Endothelial cell of umbilical vein (primary cell): ENCODE measurements around the gene ILF2. TPM values are rescaled to one million over a fixed set of nuclear protein-coding genes. Genes with fewer than 3 reads are reported as not detected.

Source experiments
- BruUV-seq: library from RNA; stranded (reverse); fragments of 400-500 nt; replicated peaks from 2 replicates; lab custom pipeline; 2021; lab: Mats Ljungman, UMichigan
- CTCF ChIA-PET: fragments of 300-600, 350-600 bp; sonication (Branson Sonifier 250); formaldehyde crosslinking; loops from one replicate; lab custom pipeline; 2021; ENCODE audit warnings: antibody characterized with exemption, inconsistent platforms; lab: Charles Lee
- POLR2A ChIA-PET: fragments of 300-600, 350-600 bp; sonication (Branson Sonifier 250); formaldehyde crosslinking; loops from one replicate; lab custom pipeline; 2021; ENCODE audit warnings: antibody characterized with exemption, inconsistent platforms; lab: Charles Lee
- DNase-seq: peaks from one replicate; pipeline ENCODE4 v3.0.0-alpha.2; 2011; ENCODE audit warnings: low read depth, low spot score
- FAIRE-seq: peaks from 2 replicates; lab custom pipeline; 2011; peaks lifted over from hg19 to GRCh38; lab: Jason Lieb, UNC
- H2AFZ ChIP-seq: 2 replicates; pipeline ENCODE4 v1.6.0; 2012; ENCODE audit warnings: low read depth, low read length, control low read depth, inconsistent platforms
- H3K27ac ChIP-seq: 2 replicates; pipeline ENCODE4 v1.5.1; 2011; ENCODE audit warnings: low read depth, mild to moderate bottlenecking, control low read depth, low read length, moderate library complexity; ENCODE audit not compliant: insufficient read depth
- H3K27me3 ChIP-seq, 2 experiments: 2 replicates each; pipeline versions ENCODE4 v1.6.0 to v1.6.1; 2011; ENCODE audit warnings: low read length in 2 of 2, mixed read lengths in 1 of 2; ENCODE audit not compliant: control insufficient read depth in 2 of 2, insufficient read depth in 2 of 2
- H3K36me3 ChIP-seq, 2 experiments: 2 replicates in 1 of 2; 3 replicates in 1 of 2; pipeline ENCODE4 v1.5.1; 2011; ENCODE audit warnings: low read length in 2 of 2, mild to moderate bottlenecking in 1 of 2, moderate library complexity in 1 of 2; ENCODE audit not compliant: control insufficient read depth in 2 of 2, insufficient read depth in 2 of 2; ENCODE audit errors: extremely low read depth in 1 of 2
- H3K4me1 ChIP-seq: 3 replicates; pipeline ENCODE4 v1.5.1; 2011; ENCODE audit warnings: mild to moderate bottlenecking, low read length; ENCODE audit not compliant: control insufficient read depth, insufficient read depth; ENCODE audit errors: extremely low read depth
- H3K4me2 ChIP-seq: 2 replicates; pipeline ENCODE4 v1.6.1; 2011; ENCODE audit warnings: low read length, control low read depth, mixed read lengths; ENCODE audit not compliant: insufficient read depth
- H3K4me3 ChIP-seq, 3 experiments: fragments of 200-600 bp in 1 of 3; sonication (generic), shearing (Covaris generic) in 1 of 3; replicated peaks in 1 of 3; 2 replicates each; pipeline ENCODE4 v1.5.1; 2011 to 2016; ENCODE audit warnings: control low read depth in 3 of 3, low read length in 3 of 3, mild to moderate bottlenecking in 2 of 3, inconsistent platforms in 1 of 3, low read depth in 1 of 3, moderate library complexity in 1 of 3; ENCODE audit not compliant: insufficient read depth in 1 of 3
- H3K79me2 ChIP-seq: 2 replicates; pipeline ENCODE4 v1.6.0; 2012; ENCODE audit warnings: low read length, inconsistent platforms; ENCODE audit not compliant: control insufficient read depth, insufficient read depth
- H3K9ac ChIP-seq: replicated peaks from 2 replicates; pipeline ENCODE3; 2011; ENCODE audit warnings: low read length, control low read depth; ENCODE audit not compliant: insufficient read depth; ENCODE audit errors: extremely low read depth
- H3K9me1 ChIP-seq: replicated peaks from 3 replicates; pipeline ENCODE4 v1.6.0; 2011; ENCODE audit warnings: mild to moderate bottlenecking, low read length; ENCODE audit not compliant: control insufficient read depth, insufficient read depth; ENCODE audit errors: extremely low read depth
- H3K9me3 ChIP-seq: replicated peaks from 2 replicates; pipeline ENCODE4 v1.5.1; 2012; ENCODE audit warnings: low read length, inconsistent platforms; ENCODE audit not compliant: control insufficient read depth, insufficient read depth
- H4K20me1 ChIP-seq: replicated peaks from 2 replicates; pipeline ENCODE3; 2011; ENCODE audit warnings: mild to moderate bottlenecking, low read length; ENCODE audit not compliant: control insufficient read depth, insufficient read depth; ENCODE audit errors: extremely low read depth
- CTCF ChIP-seq, 2 donors: IDR thresholded peaks; 1 replicate in 1 of 2; 2 replicates in 1 of 2; pipeline ENCODE4 v1.5.1; 2011; ENCODE audit warnings: low read length in 2 of 2, mild to moderate bottlenecking in 2 of 2, moderate library complexity in 2 of 2, control low read depth in 1 of 2, inconsistent platforms in 1 of 2, low read depth in 1 of 2; ENCODE audit not compliant: insufficient read depth in 1 of 2; ENCODE audit errors: extremely low read depth in 1 of 2
- EZH2 ChIP-seq: IDR thresholded peaks from 2 replicates; pipeline ENCODE4 v1.6.1; 2012; ENCODE audit warnings: borderline replicate concordance, low read depth, mild to moderate bottlenecking, moderate library complexity, low read length, inconsistent platforms; ENCODE audit not compliant: severe bottlenecking
- FOS ChIP-seq: IDR thresholded peaks from 2 replicates; pipeline ENCODE4 v1.6.1; 2011; ENCODE audit warnings: mild to moderate bottlenecking, low read length, moderate library complexity, borderline replicate concordance; ENCODE audit not compliant: insufficient read depth
- GATA2 ChIP-seq: IDR thresholded peaks from 2 replicates; pipeline ENCODE4 v1.7.0; 2011; ENCODE audit warnings: low read depth, mild to moderate bottlenecking, moderate library complexity, mixed read lengths, low read length; ENCODE audit not compliant: insufficient read length, insufficient read depth
- JUN ChIP-seq: IDR thresholded peaks from 2 replicates; pipeline ENCODE4 v1.6.1; 2011; ENCODE audit warnings: borderline replicate concordance, low read depth; ENCODE audit not compliant: insufficient read length, insufficient read depth
- MAX ChIP-seq: IDR thresholded peaks from 2 replicates; pipeline ENCODE4 v1.6.1; 2011; ENCODE audit not compliant: insufficient read depth, insufficient read length
- MYC ChIP-seq: IDR thresholded peaks from one replicate; pipeline ENCODE4 v1.6.1; 2011; ENCODE audit warnings: mild to moderate bottlenecking, low read depth, low read length
- POLR2A ChIP-seq: IDR thresholded peaks from 2 replicates; pipeline ENCODE4 v1.6.1; 2012; ENCODE audit warnings: low read depth, mild to moderate bottlenecking, control low read depth, low read length
- POLR2AphosphoS5 ChIP-seq: IDR thresholded peaks from 2 replicates; pipeline ENCODE4 v1.6.1; 2012; ENCODE audit warnings: low read depth, mild to moderate bottlenecking, control low read depth, low read length, moderate library complexity; ENCODE audit not compliant: insufficient read depth
- dilution Hi-C: fragments of 300-500 bp; cut with MboI; formaldehyde crosslinking; loops from one replicate; pipeline ENCODE4 v1.15.0; 2019; ENCODE audit warnings: low sequenced_read_pairs; ENCODE audit not compliant: extremely low pct_ligation_motif_present
- intact Hi-C: fragments of 100-400 bp; cut with micrococcal nuclease; formaldehyde crosslinking; loops from one replicate; pipeline ENCODE4 v1.10.0; 2022
- polyA plus RNA-seq, 4 experiments: library from polyadenylated mRNA; depleted of rRNA in 3 of 4; stranded (reverse) in 3 of 4; unstranded in 1 of 4; fragments of >200 nt; gene quantifications; 2 replicates each; pipeline versions ENCODE4 v1.2.1 to v1.2.3, GENCODE V29; 2011 to 2012; ENCODE audit warnings: missing spikeins in 1 of 4
- total RNA-seq: library from RNA; stranded (reverse); gene quantifications from 2 replicates; pipeline ENCODE4 v1.2.3, GENCODE V29; 2021

ILF2 gene
- total and polyA plus RNA-seq, 2 donors (not counting 3 experiments of a cell fraction or from before 2014, with no cell fraction given), result 271 to 303 TPM

- no peaks in the 10 kb centered on the region for H4K20me1 ChIP-seq
- no peak overlapping the region for H3K4me3 ChIP-seq
- no peak overlapping the region for H2AFZ ChIP-seq
- H3K9me1 ChIP-seq, result no peaks in the 10 kb centered on the region
- CTCF ChIA-PET, result interaction anchor here (1.7 to 7.7 kb wide), 5 partner anchors 8 to 80 kb away, joined by 6 to 54 read pairs (median 20); partner anchors contain the start of genes S100A1 and S100A13
- no peak for TF ChIP-seq POLR2AphosphoS5
- TF ChIP-seq POLR2A, result no peak
- TF ChIP-seq JUN, result no peak
- no peak for TF ChIP-seq MAX
- TF ChIP-seq FOS, result no peak
- no peak for TF ChIP-seq CTCF (IDR thresholded peaks at IDR 0.05; ENCODE audit: extremely low read depth in 1 of 2, insufficient read depth in 1 of 2, low read depth in 1 of 2, low read length in 2 of 2)
- TF ChIP-seq GATA2, result no peak
- TF ChIP-seq MYC, result no peak
- no peak for TF ChIP-seq EZH2
- H3K79me2 ChIP-seq, result peaks cover 25% of the 10 kb centered on the region
- no peak for DNase-seq
- dilution Hi-C loops, result no loop called here
- no peak overlapping the region for H3K4me2 ChIP-seq
- H3K36me3 ChIP-seq, result no peaks in the 10 kb centered on the region
- H3K4me1 ChIP-seq, result peaks cover 19% of the 10 kb centered on the region
- no peaks in the 10 kb centered on the region for H3K9me3 ChIP-seq
- H3K27me3 ChIP-seq, result no peaks in the 10 kb centered on the region
- POLR2A ChIA-PET, result interaction anchor here (1.1 to 2.0 kb wide), 3 partner anchors 14 to 41 kb away, joined by 3 to 9 read pairs (median 5); partner anchors contain the start of genes CHTOP, S100A1 and S100A13
- BruUV-seq, result no TSS peak
- H3K9ac ChIP-seq, result no peak overlapping the region
- H3K27ac ChIP-seq, result no peak overlapping the region
- no peak for FAIRE-seq
- intact Hi-C loops, result no loop called here
Observed at GRCh38 chr1:153613406-153613805, 57.4 kb downstream of the ILF2 start.
